Endothelial cell of umbilical vein (primary cell): ENCODE data around the gene CDKN1C. TPM values are rescaled to one million over a fixed set of nuclear protein-coding genes. Genes with fewer than 3 reads are reported as not detected.

Experiments used
- BruUV-seq: library from RNA; stranded (reverse); fragments of 400-500 nt; replicated peaks from 2 replicates; lab custom pipeline; 2021; lab: Mats Ljungman, UMichigan
- CTCF ChIA-PET: fragments of 300-600, 350-600 bp; sonication (Branson Sonifier 250); formaldehyde crosslinking; loops from one replicate; lab custom pipeline; 2021; ENCODE audit warnings: antibody characterized with exemption, inconsistent platforms; lab: Charles Lee
- POLR2A ChIA-PET: fragments of 300-600, 350-600 bp; sonication (Branson Sonifier 250); formaldehyde crosslinking; loops from one replicate; lab custom pipeline; 2021; ENCODE audit warnings: antibody characterized with exemption, inconsistent platforms; lab: Charles Lee
- DNase-seq: peaks from one replicate; pipeline ENCODE4 v3.0.0-alpha.2; 2011; ENCODE audit warnings: low read depth, low spot score
- FAIRE-seq: peaks from 2 replicates; lab custom pipeline; 2011; peaks lifted over from hg19 to GRCh38; lab: Jason Lieb, UNC
- H2AFZ ChIP-seq: 2 replicates; pipeline ENCODE4 v1.6.0; 2012; ENCODE audit warnings: low read depth, low read length, control low read depth, inconsistent platforms
- H3K27ac ChIP-seq: 2 replicates; pipeline ENCODE4 v1.5.1; 2011; ENCODE audit warnings: low read depth, mild to moderate bottlenecking, control low read depth, low read length, moderate library complexity; ENCODE audit not compliant: insufficient read depth
- H3K27me3 ChIP-seq, 2 experiments: 2 replicates each; pipeline versions ENCODE4 v1.6.0 to v1.6.1; 2011; ENCODE audit warnings: low read length in 2 of 2, mixed read lengths in 1 of 2; ENCODE audit not compliant: control insufficient read depth in 2 of 2, insufficient read depth in 2 of 2
- H3K36me3 ChIP-seq, 2 experiments: 2 replicates in 1 of 2; 3 replicates in 1 of 2; pipeline ENCODE4 v1.5.1; 2011; ENCODE audit warnings: low read length in 2 of 2, mild to moderate bottlenecking in 1 of 2, moderate library complexity in 1 of 2; ENCODE audit not compliant: control insufficient read depth in 2 of 2, insufficient read depth in 2 of 2; ENCODE audit errors: extremely low read depth in 1 of 2
- H3K4me1 ChIP-seq: 3 replicates; pipeline ENCODE4 v1.5.1; 2011; ENCODE audit warnings: mild to moderate bottlenecking, low read length; ENCODE audit not compliant: control insufficient read depth, insufficient read depth; ENCODE audit errors: extremely low read depth
- H3K4me2 ChIP-seq: 2 replicates; pipeline ENCODE4 v1.6.1; 2011; ENCODE audit warnings: low read length, control low read depth, mixed read lengths; ENCODE audit not compliant: insufficient read depth
- H3K4me3 ChIP-seq, 3 experiments: fragments of 200-600 bp in 1 of 3; sonication (generic), shearing (Covaris generic) in 1 of 3; replicated peaks in 1 of 3; 2 replicates each; pipeline ENCODE4 v1.5.1; 2011 to 2016; ENCODE audit warnings: control low read depth in 3 of 3, low read length in 3 of 3, mild to moderate bottlenecking in 2 of 3, inconsistent platforms in 1 of 3, low read depth in 1 of 3, moderate library complexity in 1 of 3; ENCODE audit not compliant: insufficient read depth in 1 of 3
- H3K79me2 ChIP-seq: 2 replicates; pipeline ENCODE4 v1.6.0; 2012; ENCODE audit warnings: low read length, inconsistent platforms; ENCODE audit not compliant: control insufficient read depth, insufficient read depth
- H3K9ac ChIP-seq: replicated peaks from 2 replicates; pipeline ENCODE3; 2011; ENCODE audit warnings: low read length, control low read depth; ENCODE audit not compliant: insufficient read depth; ENCODE audit errors: extremely low read depth
- H3K9me1 ChIP-seq: replicated peaks from 3 replicates; pipeline ENCODE4 v1.6.0; 2011; ENCODE audit warnings: mild to moderate bottlenecking, low read length; ENCODE audit not compliant: control insufficient read depth, insufficient read depth; ENCODE audit errors: extremely low read depth
- H3K9me3 ChIP-seq: replicated peaks from 2 replicates; pipeline ENCODE4 v1.5.1; 2012; ENCODE audit warnings: low read length, inconsistent platforms; ENCODE audit not compliant: control insufficient read depth, insufficient read depth
- H4K20me1 ChIP-seq: replicated peaks from 2 replicates; pipeline ENCODE3; 2011; ENCODE audit warnings: mild to moderate bottlenecking, low read length; ENCODE audit not compliant: control insufficient read depth, insufficient read depth; ENCODE audit errors: extremely low read depth
- CTCF ChIP-seq, 2 donors: IDR thresholded peaks; 1 replicate in 1 of 2; 2 replicates in 1 of 2; pipeline ENCODE4 v1.5.1; 2011; ENCODE audit warnings: low read length in 2 of 2, mild to moderate bottlenecking in 2 of 2, moderate library complexity in 2 of 2, control low read depth in 1 of 2, inconsistent platforms in 1 of 2, low read depth in 1 of 2; ENCODE audit not compliant: insufficient read depth in 1 of 2; ENCODE audit errors: extremely low read depth in 1 of 2
- EZH2 ChIP-seq: IDR thresholded peaks from 2 replicates; pipeline ENCODE4 v1.6.1; 2012; ENCODE audit warnings: borderline replicate concordance, low read depth, mild to moderate bottlenecking, moderate library complexity, low read length, inconsistent platforms; ENCODE audit not compliant: severe bottlenecking
- FOS ChIP-seq: IDR thresholded peaks from 2 replicates; pipeline ENCODE4 v1.6.1; 2011; ENCODE audit warnings: mild to moderate bottlenecking, low read length, moderate library complexity, borderline replicate concordance; ENCODE audit not compliant: insufficient read depth
- GATA2 ChIP-seq: IDR thresholded peaks from 2 replicates; pipeline ENCODE4 v1.7.0; 2011; ENCODE audit warnings: low read depth, mild to moderate bottlenecking, moderate library complexity, mixed read lengths, low read length; ENCODE audit not compliant: insufficient read length, insufficient read depth
- JUN ChIP-seq: IDR thresholded peaks from 2 replicates; pipeline ENCODE4 v1.6.1; 2011; ENCODE audit warnings: borderline replicate concordance, low read depth; ENCODE audit not compliant: insufficient read length, insufficient read depth
- MYC ChIP-seq: IDR thresholded peaks from one replicate; pipeline ENCODE4 v1.6.1; 2011; ENCODE audit warnings: mild to moderate bottlenecking, low read depth, low read length
- POLR2A ChIP-seq: IDR thresholded peaks from 2 replicates; pipeline ENCODE4 v1.6.1; 2012; ENCODE audit warnings: low read depth, mild to moderate bottlenecking, control low read depth, low read length
- POLR2AphosphoS5 ChIP-seq: IDR thresholded peaks from 2 replicates; pipeline ENCODE4 v1.6.1; 2012; ENCODE audit warnings: low read depth, mild to moderate bottlenecking, control low read depth, low read length, moderate library complexity; ENCODE audit not compliant: insufficient read depth
- dilution Hi-C: fragments of 300-500 bp; cut with MboI; formaldehyde crosslinking; loops from one replicate; pipeline ENCODE4 v1.15.0; 2019; ENCODE audit warnings: low sequenced_read_pairs; ENCODE audit not compliant: extremely low pct_ligation_motif_present
- intact Hi-C: fragments of 100-400 bp; cut with micrococcal nuclease; formaldehyde crosslinking; loops from one replicate; pipeline ENCODE4 v1.10.0; 2022
- polyA plus RNA-seq, 4 experiments: library from polyadenylated mRNA; depleted of rRNA in 3 of 4; stranded (reverse) in 3 of 4; unstranded in 1 of 4; fragments of >200 nt; gene quantifications; 2 replicates each; pipeline versions ENCODE4 v1.2.1 to v1.2.3, GENCODE V29; 2011 to 2012; ENCODE audit warnings: missing spikeins in 1 of 4
- total RNA-seq: library from RNA; stranded (reverse); gene quantifications from 2 replicates; pipeline ENCODE4 v1.2.3, GENCODE V29; 2021
- TF ChIP-seq, protein P1 (sequence below): IDR thresholded peaks from 2 replicates; pipeline ENCODE4 v1.6.1; 2011; ENCODE audit not compliant: insufficient read depth, insufficient read length

Gene CDKN1C
- total and polyA plus RNA-seq, 2 donors (not counting 3 experiments of a cell fraction or from before 2014, with no cell fraction given): 4.1 to 9.0 TPM

DNA sequence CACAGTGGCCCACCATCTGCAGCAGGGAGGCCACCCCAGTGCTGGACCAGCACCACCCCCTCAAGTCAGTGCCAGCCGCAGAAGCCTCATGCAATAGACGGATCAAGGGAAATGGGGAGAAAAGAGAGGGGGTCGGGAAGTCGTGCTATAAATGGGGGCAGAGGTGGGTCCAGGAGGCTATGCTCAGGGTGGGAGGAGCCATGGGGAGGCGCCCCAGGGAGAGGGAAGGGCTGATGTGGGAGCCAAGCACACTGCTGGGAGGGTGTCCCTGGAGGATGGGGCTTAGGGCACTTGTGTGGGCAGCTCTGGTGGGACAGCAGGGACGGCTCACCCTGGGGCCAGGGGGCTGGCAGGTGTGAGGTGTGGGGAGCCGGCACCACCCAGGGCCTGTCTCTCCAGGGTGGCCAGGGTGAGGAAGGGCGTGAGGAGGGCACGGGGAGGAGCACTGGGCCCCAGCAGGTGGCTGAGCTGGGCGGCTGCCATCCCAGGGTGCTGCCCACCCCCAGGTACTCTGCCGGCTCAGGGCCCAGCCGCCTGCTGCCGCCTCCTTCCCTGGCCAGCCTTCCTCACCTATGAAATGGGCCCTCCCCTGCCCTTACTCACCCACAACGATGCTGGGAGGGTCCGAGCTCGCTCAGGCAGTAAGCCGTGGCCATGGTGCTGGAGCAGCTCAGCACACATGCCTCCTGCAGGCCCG lies 25.7 kb upstream of the CDKN1C start:
- TF ChIP-seq MYC: no peak
- ChIA-PET POLR2A (interaction anchor here (1.2 kb wide), 1 partner anchor 18 kb away, joined by 3 read pairs; the partner anchor contains the start of gene PHLDA2), CTCF (interaction anchor here (0.9 to 1.4 kb wide), 2 partner anchors 9 to 19 kb away, joined by 3 to 6 read pairs; no protein-coding TSS in a partner anchor)
- BruUV-seq: no TSS peak
- no peaks in the 10 kb centered on the region for H3K9me3 ChIP-seq
- intact Hi-C loops: no loop called here
- H3K36me3 ChIP-seq: no peaks in the 10 kb centered on the region
- FAIRE-seq: no peak
- no peak overlapping the region for H3K4me3 ChIP-seq
- H3K27ac ChIP-seq: no peak overlapping the region
- no peak overlapping the region for H3K9ac ChIP-seq
- no peak overlapping the region for H2AFZ ChIP-seq
- H3K4me2 ChIP-seq: no peak overlapping the region
- peaks cover 8 to 10% of the 10 kb centered on the region in 2 experiments for H3K27me3 ChIP-seq
- H3K9me1 ChIP-seq: no peaks in the 10 kb centered on the region
- dilution Hi-C loops: no loop called here
- no peaks in the 10 kb centered on the region for H4K20me1 ChIP-seq
- H3K79me2 ChIP-seq: no peaks in the 10 kb centered on the region
- DNase-seq: no peak
- no peaks in the 10 kb centered on the region for H3K4me1 ChIP-seq

DNA sequence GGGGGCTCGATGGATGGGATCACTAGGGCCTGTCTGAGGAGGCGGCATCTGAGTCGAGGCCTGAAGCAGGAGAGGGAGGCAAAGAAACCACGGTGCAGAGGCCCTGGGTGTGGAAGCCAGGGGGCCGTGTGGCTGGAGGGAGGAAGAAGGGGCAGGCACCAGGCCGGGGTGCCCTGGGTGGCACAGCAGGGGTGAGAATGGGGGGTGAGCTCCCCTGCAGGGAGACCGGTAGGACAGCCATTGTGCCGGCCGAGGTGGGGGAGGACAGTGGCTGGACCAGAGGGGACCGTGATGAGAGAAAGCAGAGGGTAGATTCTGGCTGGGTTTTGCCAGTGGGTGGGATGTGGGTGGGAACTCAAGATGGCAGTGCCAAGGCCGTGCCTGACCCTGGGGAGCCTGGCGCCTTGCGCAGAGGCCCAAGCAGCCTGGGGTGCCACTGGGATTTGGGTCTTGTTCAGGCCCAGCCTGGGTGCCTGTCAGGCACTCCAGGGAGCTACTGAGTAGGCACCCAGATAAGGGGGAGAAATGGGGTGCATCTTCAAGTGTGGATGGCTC lies 24.9 kb upstream of the CDKN1C start:
- no peaks in the 10 kb centered on the region for H4K20me1 ChIP-seq
- H3K4me2 ChIP-seq: no peak overlapping the region
- ChIA-PET CTCF (no interaction called here), POLR2A (no interaction called here)
- no peak overlapping the region for H2AFZ ChIP-seq
- no peak overlapping the region for H3K27ac ChIP-seq
- no peaks in the 10 kb centered on the region for H3K36me3 ChIP-seq
- H3K9ac ChIP-seq: no peak overlapping the region
- H3K4me1 ChIP-seq: no peaks in the 10 kb centered on the region
- no peak for FAIRE-seq
- no peak for DNase-seq
- intact Hi-C loops: no loop called here
- no peaks in the 10 kb centered on the region for H3K79me2 ChIP-seq
- no peaks in the 10 kb centered on the region for H3K9me3 ChIP-seq
- H3K27me3 ChIP-seq: peaks cover 8 to 10% of the 10 kb centered on the region in 2 experiments
- H3K9me1 ChIP-seq: no peaks in the 10 kb centered on the region
- TF ChIP-seq GATA2 (no peak), JUN (no peak), POLR2AphosphoS5 (no peak), FOS (no peak), POLR2A (no peak), MYC (no peak), CTCF (IDR thresholded peaks at IDR 0.05; ENCODE audit: extremely low read depth in 1 of 2, insufficient read depth in 1 of 2, low read depth in 1 of 2, low read length in 2 of 2) (no peak), EZH2 (no peak)
- TF ChIP-seq, protein P1, sequence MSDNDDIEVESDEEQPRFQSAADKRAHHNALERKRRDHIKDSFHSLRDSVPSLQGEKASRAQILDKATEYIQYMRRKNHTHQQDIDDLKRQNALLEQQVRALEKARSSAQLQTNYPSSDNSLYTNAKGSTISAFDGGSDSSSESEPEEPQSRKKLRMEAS: no peak
- BruUV-seq: no TSS peak
- H3K4me3 ChIP-seq: no peak overlapping the region
- dilution Hi-C loops: no loop called here
